ENCODE results near the gene GRK5. TPM values are rescaled to one million over a fixed set of nuclear protein-coding genes. Genes with fewer than 3 reads are reported as not detected.

The GRK5 gene
- total RNA-seq, 4 donors from 2014 or later = 43.5 to 61.7 (median 48.9) TPM

DNA sequence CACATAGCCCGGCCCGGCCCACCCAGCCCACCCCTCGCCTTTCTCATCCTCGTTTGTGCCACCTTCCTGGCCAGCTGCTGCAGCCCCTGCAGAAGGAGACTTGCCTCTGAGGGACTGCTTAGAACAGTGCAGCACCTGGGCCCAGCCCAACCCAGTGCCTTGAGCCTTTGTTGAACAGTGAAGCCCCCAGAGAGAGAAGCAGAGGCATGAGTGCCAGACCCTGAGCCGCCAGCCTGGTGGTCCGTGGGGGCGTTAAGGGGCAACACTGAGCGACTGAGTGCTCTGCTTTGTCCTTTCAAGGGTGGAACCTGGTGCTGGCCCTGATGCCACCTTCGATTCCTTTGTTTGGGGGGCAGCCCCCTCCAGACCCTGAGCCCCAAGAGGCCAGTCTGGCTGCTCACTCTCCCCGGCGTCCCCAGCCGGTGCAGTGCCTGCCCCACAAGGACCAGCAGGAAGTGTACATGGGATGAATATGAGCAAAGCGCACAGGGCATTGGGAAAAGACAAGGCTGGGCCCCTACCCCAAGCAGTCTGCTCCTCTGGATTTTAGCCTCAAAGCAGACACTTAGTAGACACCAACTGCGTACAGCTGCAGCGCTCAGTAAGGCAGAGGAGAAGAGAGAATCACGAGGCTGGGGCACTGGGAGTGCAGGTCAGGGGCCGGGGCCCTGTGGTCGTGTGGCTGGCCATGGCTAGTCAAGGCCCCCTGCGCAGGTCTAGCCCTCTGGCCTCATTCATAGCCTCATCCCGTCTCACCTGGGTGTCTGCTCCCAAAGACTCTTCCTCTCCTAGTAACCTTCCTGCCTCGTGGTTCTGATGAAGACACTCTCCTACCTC, 239.3 kb downstream of the GRK5 start:
- no peak for DNase-seq (ENCODE audit: low spot score in 2 of 2)
- Histone ChIP-seq H3K27ac (no peak overlapping the region), H3K4me1 (peaks cover 0 to 41% (median 11%) of the 10 kb centered on the region in 4 donors), H3K36me3 (peaks cover 0 to 82% (median 0%) of the 10 kb centered on the region in 3 donors), H3K9me3 (no peaks in the 10 kb centered on the region), H3K4me3 (no peak overlapping the region), H3K27me3 (no peaks in the 10 kb centered on the region)
- no peak for TF ChIP-seq EP300 (IDR thresholded peaks at IDR 0.05)
- TF ChIP-seq, protein P1, sequence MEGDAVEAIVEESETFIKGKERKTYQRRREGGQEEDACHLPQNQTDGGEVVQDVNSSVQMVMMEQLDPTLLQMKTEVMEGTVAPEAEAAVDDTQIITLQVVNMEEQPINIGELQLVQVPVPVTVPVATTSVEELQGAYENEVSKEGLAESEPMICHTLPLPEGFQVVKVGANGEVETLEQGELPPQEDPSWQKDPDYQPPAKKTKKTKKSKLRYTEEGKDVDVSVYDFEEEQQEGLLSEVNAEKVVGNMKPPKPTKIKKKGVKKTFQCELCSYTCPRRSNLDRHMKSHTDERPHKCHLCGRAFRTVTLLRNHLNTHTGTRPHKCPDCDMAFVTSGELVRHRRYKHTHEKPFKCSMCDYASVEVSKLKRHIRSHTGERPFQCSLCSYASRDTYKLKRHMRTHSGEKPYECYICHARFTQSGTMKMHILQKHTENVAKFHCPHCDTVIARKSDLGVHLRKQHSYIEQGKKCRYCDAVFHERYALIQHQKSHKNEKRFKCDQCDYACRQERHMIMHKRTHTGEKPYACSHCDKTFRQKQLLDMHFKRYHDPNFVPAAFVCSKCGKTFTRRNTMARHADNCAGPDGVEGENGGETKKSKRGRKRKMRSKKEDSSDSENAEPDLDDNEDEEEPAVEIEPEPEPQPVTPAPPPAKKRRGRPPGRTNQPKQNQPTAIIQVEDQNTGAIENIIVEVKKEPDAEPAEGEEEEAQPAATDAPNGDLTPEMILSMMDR (IDR thresholded peaks at IDR 0.05) = no peak
- WGBS, 2 donors = 89% methylated on average over 18 to 20 of the region's 21 CpGs

DNA sequence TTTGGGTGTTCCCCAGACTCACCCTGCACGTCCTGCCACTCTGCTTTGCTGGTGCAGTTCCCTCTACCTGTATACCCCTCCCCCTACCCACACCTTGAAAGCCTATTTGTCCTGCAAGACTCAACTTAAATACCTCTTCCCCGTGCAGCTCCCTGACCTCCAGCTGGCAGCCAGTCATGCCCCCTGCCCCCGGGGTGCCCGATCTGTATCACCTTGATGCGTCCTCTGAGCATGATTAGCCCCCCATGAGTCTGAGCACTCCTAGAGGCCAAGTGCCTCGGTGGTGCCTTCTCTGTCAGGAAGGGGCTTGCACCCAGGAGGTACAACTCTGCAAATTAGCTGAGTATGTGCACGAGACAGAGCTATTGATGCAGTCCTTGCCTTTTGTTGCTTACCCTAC, 240.1 kb downstream of the GRK5 start:
- H3K9me3 ChIP-seq = no peaks in the 10 kb centered on the region
- H3K4me1 ChIP-seq = peaks cover 0 to 34% (median 6%) of the 10 kb centered on the region in 4 donors
- WGBS, 2 donors = 86% methylated on average over 6 to 7 of the region's 7 CpGs
- H3K27me3 ChIP-seq = no peaks in the 10 kb centered on the region
- peaks cover 0 to 83% (median 0%) of the 10 kb centered on the region in 3 donors for H3K36me3 ChIP-seq
- DNase-seq (ENCODE audit: low spot score in 2 of 2) = no peak
- H3K4me3 ChIP-seq = no peak overlapping the region
- no peak overlapping the region for H3K27ac ChIP-seq
- TF ChIP-seq POLR2A (IDR thresholded peaks at IDR 0.05) = no peak
- TF ChIP-seq, protein P1 (IDR thresholded peaks at IDR 0.05) = no peak

DNA sequence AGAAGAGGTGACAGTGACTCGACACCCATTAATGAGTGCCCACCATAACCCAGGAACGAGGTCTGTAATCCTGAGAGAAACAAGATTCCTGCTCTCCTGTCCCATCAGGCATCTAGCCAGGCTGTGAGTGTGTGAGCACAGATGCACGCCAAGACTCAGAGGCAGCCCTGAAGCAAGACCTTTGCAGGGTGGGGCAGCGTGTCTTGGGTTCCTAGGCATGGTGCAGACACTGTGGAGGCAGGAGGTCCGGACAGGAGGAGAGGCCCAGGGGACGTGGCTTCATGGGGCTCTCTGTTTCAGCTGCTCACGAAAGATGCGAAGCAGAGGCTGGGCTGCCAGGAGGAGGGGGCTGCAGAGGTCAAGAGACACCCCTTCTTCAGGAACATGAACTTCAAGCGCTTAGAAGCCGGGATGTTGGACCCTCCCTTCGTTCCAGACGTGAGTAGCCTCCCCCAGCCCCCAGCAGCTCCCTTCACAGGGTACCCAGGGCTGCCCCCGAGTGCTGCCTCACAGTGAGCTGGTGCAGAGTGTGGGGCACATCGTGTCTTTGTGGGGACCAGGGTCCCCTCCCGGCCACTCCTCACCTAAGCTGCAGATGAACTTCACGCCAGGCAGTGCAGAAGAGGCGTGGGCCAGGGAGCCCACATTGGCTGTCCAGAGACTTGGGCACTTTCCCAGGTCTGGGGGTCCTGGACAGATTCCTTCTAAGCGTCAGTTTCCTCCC, 240.6 kb downstream of the GRK5 start:
- TF ChIP-seq EP300 (IDR thresholded peaks at IDR 0.05) (no peak), POLR2A (IDR thresholded peaks at IDR 0.05) (no peak)
- TF ChIP-seq, protein P1 (IDR thresholded peaks at IDR 0.05) = no peak
- H3K4me3 ChIP-seq = no peak overlapping the region
- no peaks in the 10 kb centered on the region for H3K9me3 ChIP-seq
- peaks cover 0 to 87% (median 0%) of the 10 kb centered on the region in 3 donors for H3K36me3 ChIP-seq
- 81 to 89% methylated on average over 16 to 18 of the region's 18 CpGs for WGBS, 2 donors
- no peak overlapping the region for H3K27ac ChIP-seq
- peaks cover 0 to 31% (median 6%) of the 10 kb centered on the region in 4 donors for H3K4me1 ChIP-seq
- H3K27me3 ChIP-seq = no peaks in the 10 kb centered on the region
- DNase-seq (ENCODE audit: low spot score in 2 of 2) = no peak

DNA sequence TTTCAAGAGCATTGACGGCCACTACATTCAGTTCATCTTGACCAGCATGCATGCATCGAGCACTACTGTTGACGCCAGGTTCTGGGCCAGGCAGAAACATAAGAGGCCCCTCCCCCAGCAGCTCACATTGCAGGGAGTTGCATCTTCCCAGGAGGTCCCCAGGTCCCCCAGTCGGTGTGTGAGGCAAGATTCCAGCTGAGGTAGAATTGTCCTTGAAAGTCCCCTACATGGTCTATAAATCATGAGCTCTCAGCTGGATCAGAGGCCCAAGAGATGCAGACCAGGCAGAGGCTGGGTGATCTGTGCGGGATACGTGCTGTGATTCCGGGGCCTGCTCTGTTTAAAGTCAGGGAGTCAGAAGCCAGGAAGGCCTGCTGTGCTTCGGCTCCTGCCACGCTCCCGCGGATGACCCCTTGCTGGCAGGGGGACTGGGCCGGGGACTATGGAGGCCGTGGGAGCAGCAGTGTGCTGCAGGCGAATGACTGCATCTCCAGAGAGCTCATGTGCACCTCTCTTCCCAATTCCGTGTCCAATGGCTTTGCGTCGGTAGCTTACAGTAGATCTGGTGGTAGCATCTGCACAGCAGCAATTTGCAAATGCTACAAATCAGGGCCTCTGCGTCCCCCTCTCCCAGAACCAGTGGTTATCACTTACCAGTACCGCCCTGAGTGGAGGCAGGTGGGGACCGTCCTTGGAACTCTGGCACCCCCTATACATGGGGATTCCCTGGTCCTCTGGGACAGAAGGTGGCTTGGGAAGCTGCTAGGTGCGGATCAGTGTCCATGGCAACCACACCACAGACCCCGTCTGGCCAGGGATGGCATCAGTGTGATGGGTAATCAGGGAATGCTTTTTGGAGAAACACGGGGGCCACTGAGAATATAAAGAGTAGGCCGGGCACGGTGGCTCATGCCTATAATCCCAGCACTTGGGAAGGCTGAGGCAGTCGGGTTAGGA, 241.5 kb downstream of the GRK5 start:
- H3K4me3 ChIP-seq = no peak overlapping the region
- H3K27me3 ChIP-seq = no peaks in the 10 kb centered on the region
- TF ChIP-seq, protein P1 (IDR thresholded peaks at IDR 0.05) = no peak
- TF ChIP-seq EP300 (IDR thresholded peaks at IDR 0.05) = no peak
- no peak for TF ChIP-seq POLR2A (IDR thresholded peaks at IDR 0.05)
- H3K9me3 ChIP-seq = no peaks in the 10 kb centered on the region
- 81 to 86% methylated on average over 18 to 26 of the region's 26 CpGs for WGBS, 2 donors
- no peak overlapping the region for H3K27ac ChIP-seq
- peaks cover 0 to 87% (median 0%) of the 10 kb centered on the region in 3 donors for H3K36me3 ChIP-seq
- H3K4me1 ChIP-seq = peaks cover 0 to 31% (median 6%) of the 10 kb centered on the region in 4 donors
- DNase-seq (ENCODE audit: low spot score in 2 of 2) = no peak

All from tibial nerve (tissue), 4 donors.